Measurements from ENCODE around the gene NUFIP2. TPM values are rescaled to one million over a fixed set of nuclear protein-coding genes. Genes with fewer than 3 reads are reported as not detected.

The NUFIP2 gene
- total RNA-seq, 1 donor from 2014 or later = 28.1 TPM

DNA sequence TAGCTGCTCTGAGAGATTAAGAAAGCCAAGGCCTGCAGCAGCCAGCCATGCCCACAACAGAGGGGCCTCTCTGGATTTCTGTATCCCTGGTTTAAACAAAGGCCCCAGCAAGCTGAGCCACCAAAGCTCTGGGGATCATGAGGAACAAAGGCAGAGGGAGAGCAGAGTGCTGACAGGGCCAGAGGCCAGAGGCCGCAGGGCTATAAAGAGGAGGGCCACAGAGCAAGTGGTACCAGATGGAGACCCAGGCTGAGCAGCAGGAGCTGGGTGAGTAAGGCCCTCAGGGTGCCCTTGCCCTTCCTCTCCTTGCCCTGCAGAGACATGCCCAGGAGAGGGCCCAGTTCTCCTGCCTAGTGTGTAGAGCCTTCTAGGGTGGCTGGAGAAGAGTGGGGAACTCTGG, 47.3 kb downstream of the NUFIP2 start, which contains the start of gene CRYBA1:
Gene CRYBA1, plus strand, starts transcription at position 232 of the 400 bp plus-strand sequence. Its CDS starts 5 bp downstream, at position 237.
- TF ChIP-seq, protein P1, sequence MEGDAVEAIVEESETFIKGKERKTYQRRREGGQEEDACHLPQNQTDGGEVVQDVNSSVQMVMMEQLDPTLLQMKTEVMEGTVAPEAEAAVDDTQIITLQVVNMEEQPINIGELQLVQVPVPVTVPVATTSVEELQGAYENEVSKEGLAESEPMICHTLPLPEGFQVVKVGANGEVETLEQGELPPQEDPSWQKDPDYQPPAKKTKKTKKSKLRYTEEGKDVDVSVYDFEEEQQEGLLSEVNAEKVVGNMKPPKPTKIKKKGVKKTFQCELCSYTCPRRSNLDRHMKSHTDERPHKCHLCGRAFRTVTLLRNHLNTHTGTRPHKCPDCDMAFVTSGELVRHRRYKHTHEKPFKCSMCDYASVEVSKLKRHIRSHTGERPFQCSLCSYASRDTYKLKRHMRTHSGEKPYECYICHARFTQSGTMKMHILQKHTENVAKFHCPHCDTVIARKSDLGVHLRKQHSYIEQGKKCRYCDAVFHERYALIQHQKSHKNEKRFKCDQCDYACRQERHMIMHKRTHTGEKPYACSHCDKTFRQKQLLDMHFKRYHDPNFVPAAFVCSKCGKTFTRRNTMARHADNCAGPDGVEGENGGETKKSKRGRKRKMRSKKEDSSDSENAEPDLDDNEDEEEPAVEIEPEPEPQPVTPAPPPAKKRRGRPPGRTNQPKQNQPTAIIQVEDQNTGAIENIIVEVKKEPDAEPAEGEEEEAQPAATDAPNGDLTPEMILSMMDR (conservative IDR thresholded peaks at IDR 0.05; ENCODE audit: low read depth, low read length) = no peak
- H3K4me3 ChIP-seq (ENCODE audit: low read depth, low read length) = no peak within 1 kb of the TSS
- DNase-seq (ENCODE audit: low read depth) = no peak

DNA sequence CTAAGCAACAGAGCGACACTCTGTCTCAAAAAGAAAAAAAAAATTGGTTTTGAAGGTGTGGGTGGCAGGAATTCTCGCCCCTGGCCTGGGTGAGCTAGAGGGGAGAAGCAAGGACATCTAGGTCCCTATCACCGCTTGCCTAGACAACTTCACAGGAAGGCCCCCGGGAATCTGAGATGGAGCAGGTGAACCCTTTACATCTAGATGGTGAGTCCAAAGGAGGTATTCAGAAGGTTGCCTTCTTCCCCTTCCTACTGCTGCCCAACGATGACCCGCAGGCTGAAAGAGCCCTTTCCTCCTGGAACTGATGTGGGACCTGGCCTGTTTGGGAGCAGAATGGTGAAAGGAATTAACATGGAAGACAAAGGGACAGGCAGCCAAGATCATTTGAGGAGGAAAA, 48.5 kb downstream of the NUFIP2 start:
- TF ChIP-seq, protein P1 (conservative IDR thresholded peaks at IDR 0.05; ENCODE audit: low read depth, low read length) = no peak
- H3K4me3 ChIP-seq (ENCODE audit: low read depth, low read length) = no peak overlapping the region
- DNase-seq (ENCODE audit: low read depth) = no peak

DNA sequence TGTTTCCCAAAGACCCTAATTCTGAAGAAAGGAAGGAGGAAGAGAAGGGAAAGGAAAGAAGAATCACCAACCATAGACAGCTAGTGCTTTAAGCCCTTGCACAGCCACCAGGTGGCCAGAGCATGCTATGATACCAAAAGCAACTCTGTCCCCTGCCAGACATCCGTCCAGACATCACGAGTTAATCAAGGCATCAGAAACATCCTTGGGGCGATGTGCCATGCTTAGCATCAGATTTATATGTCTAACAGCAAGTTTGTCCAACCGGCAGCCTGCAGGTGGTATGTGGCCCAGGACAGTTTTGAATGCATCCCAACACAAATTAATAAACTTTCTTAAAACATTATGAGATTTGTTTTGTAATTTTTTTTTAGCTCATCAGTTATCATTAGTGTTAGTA, 50.2 kb downstream of the NUFIP2 start:
- TF ChIP-seq, protein P1 (conservative IDR thresholded peaks at IDR 0.05; ENCODE audit: low read depth, low read length) = peak; percentile 66
- H3K4me3 ChIP-seq (ENCODE audit: low read depth, low read length) = no peak overlapping the region
- no peak for DNase-seq (ENCODE audit: low read depth)

DNA sequence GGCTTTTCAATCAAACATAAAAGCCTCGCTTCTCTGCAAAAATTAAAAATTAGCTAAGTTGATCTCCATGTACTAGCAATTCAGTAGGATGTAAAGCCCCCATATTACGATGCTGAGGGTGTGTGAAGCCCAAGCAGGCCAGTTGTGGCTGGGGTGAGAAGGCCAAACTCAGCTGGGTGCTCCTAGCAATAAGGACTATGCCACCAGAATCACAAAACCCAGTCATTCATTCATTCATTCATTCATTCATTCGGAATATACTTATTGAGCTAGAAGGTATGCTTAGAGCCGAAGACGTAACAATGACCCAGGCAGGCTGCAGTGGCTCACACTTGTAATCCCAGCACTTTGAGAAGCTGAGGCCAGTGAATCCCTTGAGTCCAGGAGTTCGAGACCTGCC, 51.2 kb downstream of the NUFIP2 start:
- DNase-seq (ENCODE audit: low read depth) = no peak
- no peak overlapping the region for H3K4me3 ChIP-seq (ENCODE audit: low read depth, low read length)
- TF ChIP-seq, protein P1 (conservative IDR thresholded peaks at IDR 0.05; ENCODE audit: low read depth, low read length) = no peak

DNA sequence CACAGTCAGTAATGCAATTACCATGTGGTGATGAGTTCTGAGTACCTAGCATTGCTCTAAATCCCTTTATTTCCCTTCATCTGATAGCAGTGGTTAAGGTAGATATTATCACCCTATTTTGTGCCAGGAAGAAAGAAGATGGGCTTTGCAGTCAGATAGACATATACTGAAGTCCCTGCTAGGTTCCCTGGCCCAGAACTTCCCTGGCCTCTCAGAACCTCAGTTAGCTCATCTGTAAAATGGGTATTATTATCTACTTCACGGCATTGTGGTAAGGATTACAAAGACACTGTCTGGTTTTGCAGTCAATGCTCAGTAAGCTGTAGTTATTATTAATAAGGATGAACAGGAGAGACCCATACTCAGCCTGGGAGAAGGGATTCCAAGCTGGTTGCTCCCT, 51.9 kb downstream of the NUFIP2 start:
- TF ChIP-seq, protein P1 (conservative IDR thresholded peaks at IDR 0.05; ENCODE audit: low read depth, low read length) = no peak
- H3K4me3 ChIP-seq (ENCODE audit: low read depth, low read length) = no peak overlapping the region
- DNase-seq (ENCODE audit: low read depth) = no peak

DNA sequence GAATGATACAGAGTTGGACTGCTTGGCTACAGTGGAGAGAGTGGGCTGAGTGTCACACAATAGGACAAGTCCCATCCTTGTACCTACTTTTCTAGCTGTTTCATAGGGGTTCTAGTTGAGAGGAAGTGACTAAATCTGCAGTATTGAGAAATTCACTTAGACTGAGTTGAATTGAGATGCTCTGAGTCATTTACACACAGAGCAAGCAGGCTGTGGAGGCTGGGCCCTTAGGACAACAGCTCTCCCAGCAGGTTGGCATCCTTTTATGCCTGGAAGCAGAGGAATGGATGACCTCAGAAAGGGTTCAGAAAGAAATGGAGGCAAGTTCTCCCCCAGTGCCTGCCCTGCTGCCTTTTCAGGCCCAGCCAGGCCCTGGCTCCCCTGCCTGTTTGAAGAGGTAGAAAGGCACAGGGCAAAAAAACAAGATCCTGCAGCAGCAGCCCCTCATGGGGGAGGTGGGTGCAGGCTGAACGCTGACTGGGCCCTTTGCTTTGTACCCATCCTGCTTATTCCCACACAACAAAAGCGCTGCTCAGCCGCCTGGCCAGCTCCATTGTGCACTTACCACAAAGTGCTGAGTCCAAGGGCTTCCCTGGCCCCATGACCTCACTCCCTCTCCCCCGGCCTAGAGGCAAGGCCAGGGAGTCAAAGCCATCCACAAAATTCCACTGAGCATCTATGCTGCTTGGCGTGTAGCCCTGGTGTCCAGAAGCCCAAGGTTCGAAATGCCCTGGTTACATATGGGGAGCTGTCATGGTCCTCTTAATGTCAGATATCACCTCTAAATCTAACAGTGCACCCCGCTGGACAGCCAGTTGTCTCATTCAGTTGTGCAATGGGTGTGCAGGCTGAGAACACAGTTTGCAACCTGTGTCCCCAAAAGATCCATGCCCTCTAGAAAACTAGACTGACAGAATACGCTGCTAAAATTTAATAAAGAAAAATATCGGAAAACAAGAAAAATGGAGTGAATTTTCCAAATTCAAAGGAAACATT, 52.7 kb downstream of the NUFIP2 start:
- TF ChIP-seq, protein P1 (conservative IDR thresholded peaks at IDR 0.05; ENCODE audit: low read depth, low read length) = no peak
- peak; percentile 93 for DNase-seq (ENCODE audit: low read depth)
- no peak overlapping the region for H3K4me3 ChIP-seq (ENCODE audit: low read depth, low read length)
